ENCODE results near the gene ZSCAN10.
"Not testable (repeated sequence)": the region's sequence is repeated elsewhere in the genome, so short reads cannot be mapped to it uniquely, and the experiment has no call there.

Gene ZSCAN10

GRCh38 chr16:3076577-3076976 is 22.5 kb downstream of the ZSCAN10 start:
- no peak for DNase-seq (ENCODE audit: low read depth, low spot score)
- TF ChIP-seq CTCF (IDR thresholded peaks at IDR 0.05; ENCODE audit: low read depth, low read length): no peak

DNA sequence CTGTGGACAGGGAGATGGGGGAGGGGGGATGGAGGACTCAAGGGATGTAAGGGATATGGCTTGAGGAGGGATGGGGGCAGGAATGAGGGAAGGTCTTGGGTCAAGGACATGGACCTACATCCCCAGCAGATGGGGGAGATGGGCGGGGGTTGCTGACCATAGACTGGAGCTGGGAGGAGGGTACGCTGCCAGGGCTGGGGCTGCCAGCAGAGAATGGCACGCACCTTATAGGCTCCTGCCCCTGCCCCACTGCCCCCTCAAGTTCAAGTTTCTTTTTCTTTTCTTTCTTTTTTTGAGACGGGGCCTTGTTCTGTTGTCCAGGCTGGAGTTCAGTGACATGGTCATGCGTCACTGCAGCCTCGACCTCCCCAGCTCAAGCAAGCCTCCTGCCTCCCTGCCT is 23.1 kb downstream of the ZSCAN10 start:
- DNase-seq (ENCODE audit: low read depth, low spot score); H3K4me3 ChIP-seq (ENCODE audit: low read depth, low read length); in situ Hi-C loops (cut with HindIII; ENCODE audit: low sequenced_read_pairs): not testable (repeated sequence)

More at GRCh38 chr16:3076577-3076976, 22.5 kb downstream of the ZSCAN10 start:
- H3K4me3 ChIP-seq (ENCODE audit: low read depth, low read length): no peak overlapping the region
- in situ Hi-C loops (cut with HindIII; ENCODE audit: low sequenced_read_pairs): no loop called here

- no peak for DNase-seq (ENCODE audit: low read depth, low spot score)
- in situ Hi-C loops (cut with HindIII; ENCODE audit: low sequenced_read_pairs): no loop called here
- TF ChIP-seq CTCF (IDR thresholded peaks at IDR 0.05; ENCODE audit: low read depth, low read length): no peak
- no peak overlapping the region for H3K4me3 ChIP-seq (ENCODE audit: low read depth, low read length)
Observed at GRCh38 chr16:3075523-3075915, 23.6 kb downstream of the ZSCAN10 start.

- TF ChIP-seq CTCF (IDR thresholded peaks at IDR 0.05; ENCODE audit: low read depth, low read length): no peak
- in situ Hi-C loops (cut with HindIII; ENCODE audit: low sequenced_read_pairs): no loop called here
- H3K4me3 ChIP-seq (ENCODE audit: low read depth, low read length): no peak overlapping the region
- DNase-seq (ENCODE audit: low read depth, low spot score): no peak
Observed at GRCh38 chr16:3074860-3075522, 24.1 kb downstream of the ZSCAN10 start.

- no peak overlapping the region for H3K4me3 ChIP-seq (ENCODE audit: low read depth, low read length)
- no peak for DNase-seq (ENCODE audit: low read depth, low spot score)
- in situ Hi-C loops (cut with HindIII; ENCODE audit: low sequenced_read_pairs): no loop called here
- no peak for TF ChIP-seq CTCF (IDR thresholded peaks at IDR 0.05; ENCODE audit: low read depth, low read length)
Observed at GRCh38 chr16:3073448-3073847, 25.6 kb downstream of the ZSCAN10 start.

DNA sequence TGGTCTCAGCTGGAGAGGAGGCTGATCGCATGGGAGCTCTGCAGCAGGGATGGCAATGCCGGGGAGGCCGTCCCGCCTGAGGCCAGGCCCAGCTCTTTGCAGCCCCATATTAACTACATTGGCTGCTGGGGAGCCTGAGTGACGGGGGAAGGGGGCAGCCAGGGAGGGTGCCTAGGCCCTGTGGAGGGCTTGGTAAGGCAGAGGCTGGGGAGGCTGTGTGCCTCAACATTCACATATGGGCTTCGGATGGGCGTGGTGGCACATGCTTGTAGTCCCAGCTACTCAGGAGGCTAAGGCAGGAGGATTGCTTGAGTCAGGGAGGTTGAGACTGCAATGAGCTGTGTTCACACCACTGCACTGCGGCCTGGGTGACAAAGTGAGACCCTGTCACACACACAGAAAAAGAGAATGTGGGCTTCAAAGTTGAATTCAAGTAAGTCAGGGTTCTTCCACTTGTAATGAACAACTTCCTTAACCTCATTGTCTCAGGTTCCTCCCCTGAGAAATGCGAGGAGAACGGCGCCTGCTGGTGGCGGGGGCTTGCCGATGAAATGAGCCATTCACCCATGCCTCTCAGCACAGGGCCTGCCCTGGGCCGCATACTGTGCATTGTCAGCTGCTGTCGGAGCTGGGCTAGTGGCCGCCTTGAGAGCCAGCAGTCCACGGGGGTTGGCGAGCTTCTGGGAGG is 26.4 kb downstream of the ZSCAN10 start:
- H3K4me3 ChIP-seq (ENCODE audit: low read depth, low read length); DNase-seq (ENCODE audit: low read depth, low spot score); in situ Hi-C loops (cut with HindIII; ENCODE audit: low sequenced_read_pairs): not testable (repeated sequence)

DNA sequence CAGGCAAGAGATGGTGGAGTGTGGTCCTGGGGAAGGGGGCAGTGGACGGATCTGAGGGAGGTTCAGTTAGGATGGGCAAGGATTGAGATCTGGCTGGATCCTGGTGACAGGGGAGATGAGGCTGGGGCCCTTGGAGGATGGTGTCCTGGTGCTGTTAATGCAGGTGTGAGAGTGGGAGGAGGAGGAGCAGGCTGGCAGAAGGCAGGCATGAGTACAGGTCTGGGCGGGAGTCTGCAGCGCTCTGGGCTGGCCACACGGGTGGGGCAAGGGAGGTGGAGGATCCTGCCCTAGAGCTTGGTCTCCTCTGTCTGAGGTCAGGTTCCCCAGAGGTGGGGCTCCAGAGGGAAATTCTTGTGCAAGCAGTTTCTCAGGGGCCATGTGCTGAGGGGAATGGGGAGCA is 26.9 kb downstream of the ZSCAN10 start:
- in situ Hi-C loops (cut with HindIII; ENCODE audit: low sequenced_read_pairs); H3K4me3 ChIP-seq (ENCODE audit: low read depth, low read length); DNase-seq (ENCODE audit: low read depth, low spot score): not testable (repeated sequence)

DNA sequence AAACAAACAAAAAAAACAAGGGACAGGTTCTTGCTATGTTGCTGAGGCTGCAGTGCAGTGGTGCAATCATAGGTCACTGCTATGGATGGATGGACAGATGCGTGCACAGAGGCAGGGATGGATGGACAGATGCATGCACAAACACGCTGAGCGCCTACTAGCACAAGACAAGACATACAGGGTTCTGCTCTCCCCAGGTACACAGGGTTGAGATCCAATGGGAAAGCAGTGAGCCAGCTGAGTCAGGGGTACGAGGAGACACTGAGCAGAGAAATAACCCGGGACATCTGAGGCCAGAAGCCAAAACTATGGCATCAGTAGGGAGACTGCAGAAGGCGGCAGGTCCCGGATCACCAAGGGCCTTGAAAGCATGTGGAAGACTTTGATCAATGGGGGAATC is 27.4 kb downstream of the ZSCAN10 start:
- in situ Hi-C loops (cut with HindIII; ENCODE audit: low sequenced_read_pairs): no loop called here
- TF ChIP-seq CTCF (IDR thresholded peaks at IDR 0.05; ENCODE audit: low read depth, low read length): no peak
- no peak overlapping the region for H3K4me3 ChIP-seq (ENCODE audit: low read depth, low read length)
- no peak for DNase-seq (ENCODE audit: low read depth, low spot score)
